ENCODE results near the gene ADO. TPM values are rescaled to one million over a fixed set of nuclear protein-coding genes. Genes with fewer than 3 reads are reported as not detected.

ADO gene
- total RNA-seq, 1 donor from 2014 or later = 52.3 TPM

DNA sequence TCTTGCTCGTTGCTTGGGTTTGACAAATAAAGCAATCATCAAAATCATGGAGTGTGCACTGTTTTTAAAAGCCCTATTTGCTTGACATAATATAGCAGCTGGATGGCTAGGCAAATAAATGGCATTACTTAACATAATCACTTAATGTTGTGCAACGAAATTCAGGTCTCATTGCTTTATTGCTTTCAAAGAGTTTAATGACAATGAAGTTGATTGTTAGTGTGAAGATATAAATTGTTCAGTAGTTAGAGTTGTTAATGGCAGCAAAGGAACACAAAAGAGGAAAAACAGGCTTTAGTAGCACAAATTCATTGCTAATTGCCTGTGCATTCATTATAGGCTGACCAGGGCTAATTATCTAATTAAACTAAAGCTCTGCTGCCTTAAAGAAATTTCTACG, 7.6 kb upstream of the ADO start:
- DNase-seq (ENCODE audit: low spot score) = no peak
- no peaks in the 10 kb centered on the region for H3K4me1 Mint-ChIP-seq (ENCODE audit: low read depth)
- H3K9me3 Mint-ChIP-seq = no peaks in the 10 kb centered on the region
- intact Hi-C loops (cut with micrococcal nuclease) = no loop called here
- H3K36me3 Mint-ChIP-seq (ENCODE audit: low read depth) = no peaks in the 10 kb centered on the region
- no peak overlapping the region for H3K4me3 Mint-ChIP-seq
- no peak overlapping the region for H3K27ac Mint-ChIP-seq
- H3K27me3 Mint-ChIP-seq (ENCODE audit: insufficient read depth) = peaks cover 49% of the 10 kb centered on the region

DNA sequence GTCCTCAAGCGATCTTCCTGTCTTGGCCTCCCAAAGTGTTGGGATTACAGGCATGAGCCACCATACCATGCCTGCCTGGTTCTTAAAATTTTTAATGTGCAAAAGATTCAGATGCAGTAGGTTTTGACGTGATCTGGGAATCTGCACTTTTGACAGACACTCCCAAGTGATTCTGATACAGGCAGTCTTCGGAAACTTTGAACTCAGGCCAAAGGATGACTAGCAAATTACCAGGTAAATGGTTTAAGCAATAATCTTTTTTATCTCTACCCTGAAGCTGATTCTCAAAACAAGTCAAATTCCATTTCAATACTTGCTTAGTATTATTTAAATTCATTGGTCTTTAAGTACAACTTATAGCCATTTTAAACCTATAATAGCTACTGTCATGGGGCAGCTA, 2.6 kb upstream of the ADO start:
- intact Hi-C loops (cut with micrococcal nuclease) = no loop called here
- Mint-ChIP-seq H3K4me1 (ENCODE audit: low read depth) (peaks cover 17% of the 10 kb centered on the region), H3K4me3 (no peak overlapping the region), H3K36me3 (ENCODE audit: low read depth) (peaks cover 10% of the 10 kb centered on the region), H3K27ac (no peak overlapping the region), H3K27me3 (ENCODE audit: insufficient read depth) (peaks cover 36% of the 10 kb centered on the region), H3K9me3 (no peaks in the 10 kb centered on the region)
- DNase-seq (ENCODE audit: low spot score) = no peak

DNA sequence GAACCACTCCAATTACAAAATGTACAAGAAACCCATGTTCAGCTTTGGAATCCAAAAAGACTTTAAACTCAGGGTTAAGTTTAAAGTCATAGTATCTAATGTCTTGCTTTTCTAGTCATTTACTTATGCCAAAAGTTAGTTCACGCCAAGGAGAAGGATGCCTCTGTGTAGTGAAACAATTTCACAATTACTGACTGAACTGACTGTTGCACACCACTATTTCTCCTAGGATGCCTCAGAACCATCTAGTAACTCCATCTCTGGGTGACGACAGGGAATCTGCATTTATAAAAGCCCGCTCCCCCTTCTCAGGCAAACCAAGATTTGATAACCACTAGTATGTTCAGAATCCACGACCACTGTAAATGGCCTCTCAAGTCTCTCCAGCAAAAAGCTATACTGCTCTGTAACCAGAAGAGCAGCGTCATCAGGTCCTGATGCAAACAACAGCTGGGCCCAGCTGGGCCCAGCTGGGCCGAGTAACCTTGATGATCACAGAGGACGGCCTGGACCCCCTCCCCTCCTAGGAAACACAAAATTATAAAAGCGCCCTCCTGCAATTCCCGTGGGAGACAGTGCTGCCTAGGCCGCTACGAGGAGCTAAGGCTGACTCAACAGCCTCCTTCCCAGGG, 680 bp upstream of the ADO start:
- Mint-ChIP-seq H3K4me3 (peak overlapping the region; percentile 89), H3K27ac (peak overlapping the region; percentile 95), H3K36me3 (ENCODE audit: low read depth) (peaks cover 28% of the 10 kb centered on the region), H3K4me1 (ENCODE audit: low read depth) (peaks cover 37% of the 10 kb centered on the region), H3K27me3 (ENCODE audit: insufficient read depth) (peaks cover 17% of the 10 kb centered on the region), H3K9me3 (no peaks in the 10 kb centered on the region)
- intact Hi-C loops (cut with micrococcal nuclease) = loop anchor here (1.0 kb wide), 7 partner anchors 12 to 329 kb away; partner anchors contain the start of genes EGR2 and NRBF2
- DNase-seq (ENCODE audit: low spot score) = no peak

DNA sequence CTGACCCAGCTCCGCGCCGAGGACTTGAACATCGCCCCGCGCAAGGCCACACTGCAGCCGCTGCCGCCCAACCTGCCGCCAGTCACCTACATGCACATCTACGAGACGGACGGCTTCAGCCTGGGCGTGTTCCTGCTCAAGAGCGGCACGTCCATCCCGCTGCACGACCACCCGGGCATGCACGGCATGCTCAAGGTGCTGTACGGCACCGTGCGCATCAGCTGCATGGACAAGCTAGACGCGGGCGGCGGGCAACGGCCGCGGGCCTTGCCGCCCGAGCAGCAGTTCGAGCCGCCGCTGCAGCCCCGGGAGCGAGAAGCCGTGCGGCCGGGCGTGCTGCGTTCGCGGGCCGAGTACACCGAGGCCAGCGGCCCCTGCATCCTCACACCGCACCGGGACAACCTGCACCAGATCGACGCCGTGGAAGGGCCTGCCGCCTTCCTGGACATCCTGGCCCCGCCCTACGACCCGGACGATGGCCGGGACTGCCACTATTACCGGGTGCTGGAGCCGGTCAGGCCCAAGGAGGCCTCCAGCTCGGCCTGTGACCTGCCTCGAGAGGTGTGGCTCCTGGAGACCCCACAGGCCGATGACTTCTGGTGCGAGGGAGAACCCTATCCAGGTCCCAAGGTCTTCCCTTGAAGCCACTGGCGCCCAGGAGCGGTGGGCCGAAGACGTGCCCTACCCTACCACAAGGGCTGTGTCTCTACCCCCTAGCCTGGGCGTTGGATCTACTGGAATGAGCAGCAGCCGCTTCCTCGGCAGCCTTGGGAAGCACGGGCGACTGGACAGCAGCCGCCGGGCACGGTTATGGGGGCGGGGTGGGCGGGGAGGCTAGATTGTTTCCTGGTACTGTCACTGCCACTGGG, 945 bp downstream of the ADO start:
- intact Hi-C loops (cut with micrococcal nuclease) = loop anchor here (1.0 kb wide), 1 partner anchor 195 kb away; no protein-coding TSS in a partner anchor
- H3K27me3 Mint-ChIP-seq (ENCODE audit: insufficient read depth) = peaks cover 3% of the 10 kb centered on the region
- H3K4me1 Mint-ChIP-seq (ENCODE audit: low read depth) = peaks cover 50% of the 10 kb centered on the region
- no peaks in the 10 kb centered on the region for H3K9me3 Mint-ChIP-seq
- H3K36me3 Mint-ChIP-seq (ENCODE audit: low read depth) = peaks cover 40% of the 10 kb centered on the region
- DNase-seq (ENCODE audit: low spot score) = no peak
- peak overlapping the region; percentile 90 for H3K4me3 Mint-ChIP-seq
- peak overlapping the region; percentile 84 for H3K27ac Mint-ChIP-seq

DNA sequence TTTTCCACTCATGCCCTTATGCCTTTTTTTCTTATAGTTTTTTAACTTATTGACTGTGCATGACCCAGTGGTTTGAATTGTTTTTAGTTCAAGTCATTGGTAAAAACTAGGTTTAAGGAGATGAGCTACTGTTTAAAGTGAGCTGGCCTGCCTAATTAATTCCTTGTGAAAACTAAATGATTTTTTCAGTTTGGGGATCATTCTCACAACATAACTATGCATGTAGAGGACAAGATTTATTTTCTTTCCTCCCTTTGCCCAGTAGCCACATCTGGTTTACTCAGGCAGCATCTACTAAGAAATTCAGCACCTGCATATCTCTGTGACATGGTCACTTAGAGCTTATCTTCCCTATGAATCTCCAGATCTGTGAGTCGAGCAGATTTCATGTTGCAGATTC, 1.7 kb downstream of the ADO start:
- Mint-ChIP-seq H3K9me3 (no peaks in the 10 kb centered on the region), H3K4me3 (peak overlapping the region; percentile 90), H3K27me3 (ENCODE audit: insufficient read depth) (peaks cover under 1% of the 10 kb centered on the region), H3K36me3 (ENCODE audit: low read depth) (peaks cover 45% of the 10 kb centered on the region), H3K27ac (peak overlapping the region; percentile 80), H3K4me1 (ENCODE audit: low read depth) (peaks cover 58% of the 10 kb centered on the region)
- no peak for DNase-seq (ENCODE audit: low spot score)
- intact Hi-C loops (cut with micrococcal nuclease) = loop anchor here (1.0 kb wide), 1 partner anchor 196 kb away; no protein-coding TSS in a partner anchor

DNA sequence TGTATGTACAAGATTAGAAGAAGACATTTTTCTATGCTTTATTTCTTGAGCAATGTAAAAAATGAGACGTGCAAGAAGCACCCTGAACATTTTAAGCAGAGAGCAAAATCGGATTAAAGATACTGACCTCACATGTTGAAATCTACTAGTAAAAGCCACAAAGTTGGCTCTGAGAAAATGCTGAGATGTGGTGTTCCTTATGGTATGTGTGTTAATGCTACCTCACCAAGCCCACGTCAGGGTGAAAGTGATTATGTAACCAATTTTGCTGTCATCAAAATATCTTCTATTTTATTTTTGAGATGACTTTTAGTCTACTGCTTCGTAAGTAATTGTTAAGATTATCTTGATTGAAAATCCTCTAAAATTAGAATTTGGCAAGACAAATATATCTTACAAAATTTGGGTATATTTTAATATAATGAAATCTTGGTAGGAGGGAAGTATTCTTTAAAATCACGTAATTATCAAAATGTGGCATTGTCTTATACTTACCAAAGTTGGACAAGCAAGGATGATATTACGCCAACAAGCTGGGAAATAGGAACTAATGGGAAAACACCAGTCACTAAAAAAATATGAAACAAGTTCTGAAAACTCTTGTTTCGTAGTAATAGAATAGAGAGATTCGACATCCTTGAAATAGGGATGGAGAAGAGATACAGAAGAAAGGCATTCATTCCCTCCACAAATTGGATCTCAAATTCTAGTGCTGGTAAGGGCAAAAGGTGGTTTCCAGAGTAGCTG, 5.8 kb downstream of the ADO start:
- no peaks in the 10 kb centered on the region for H3K9me3 Mint-ChIP-seq
- peaks cover 83% of the 10 kb centered on the region for H3K4me1 Mint-ChIP-seq (ENCODE audit: low read depth)
- H3K36me3 Mint-ChIP-seq (ENCODE audit: low read depth) = peaks cover 81% of the 10 kb centered on the region
- H3K27me3 Mint-ChIP-seq (ENCODE audit: insufficient read depth) = peaks cover 5% of the 10 kb centered on the region
- intact Hi-C loops (cut with micrococcal nuclease) = loop anchor here (5.0 to 10.0 kb wide), 3 partner anchors 376 to 906 kb away; partner anchors contain the start of gene ARID5B
- peak overlapping the region; percentile 98 for H3K4me3 Mint-ChIP-seq
- H3K27ac Mint-ChIP-seq = peak overlapping the region; percentile 94
- no peak for DNase-seq (ENCODE audit: low spot score)

DNA sequence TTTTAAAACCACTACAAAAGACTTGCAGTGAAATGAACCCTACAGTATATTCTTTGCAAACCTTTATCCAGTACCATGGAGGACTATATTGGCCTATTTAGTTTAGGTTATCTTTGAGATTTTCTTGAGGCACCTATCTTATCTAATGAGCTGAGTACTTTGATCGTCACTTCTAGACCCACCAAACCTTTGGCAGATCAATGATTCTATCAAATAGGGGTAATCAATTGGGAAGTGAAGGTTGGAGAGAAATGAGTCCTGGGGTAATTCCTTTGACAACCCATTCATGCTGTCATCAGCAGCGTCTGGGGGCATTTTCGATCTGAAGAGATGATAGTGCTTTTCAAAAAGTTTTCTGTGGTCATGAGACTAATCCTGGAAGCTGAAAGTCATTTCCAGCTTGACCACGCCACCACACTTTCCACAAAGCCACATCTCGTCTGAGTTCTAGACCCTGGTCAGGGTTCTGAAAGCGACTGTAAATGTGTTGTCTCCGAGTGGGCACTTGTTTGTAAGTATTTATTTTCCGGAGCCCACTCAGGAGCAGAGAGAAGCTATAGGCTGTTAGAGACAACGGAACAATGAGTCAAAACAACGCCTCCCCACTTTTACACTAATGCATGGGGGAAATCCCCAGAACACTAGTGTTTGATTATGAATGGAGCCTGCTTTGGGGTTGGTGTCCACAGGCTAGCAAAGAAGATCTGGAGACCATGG, 6.8 kb downstream of the ADO start:
- peak; percentile 71 for DNase-seq (ENCODE audit: low spot score)
- peaks cover 84% of the 10 kb centered on the region for H3K36me3 Mint-ChIP-seq (ENCODE audit: low read depth)
- no peaks in the 10 kb centered on the region for H3K9me3 Mint-ChIP-seq
- peaks cover 8% of the 10 kb centered on the region for H3K27me3 Mint-ChIP-seq (ENCODE audit: insufficient read depth)
- intact Hi-C loops (cut with micrococcal nuclease) = loop anchor here (1.0 to 10.0 kb wide), 18 partner anchors 32 to 907 kb away; partner anchors contain the start of genes ARID5B and NRBF2
- peaks cover 84% of the 10 kb centered on the region for H3K4me1 Mint-ChIP-seq (ENCODE audit: low read depth)
- peak overlapping the region; percentile 98 for H3K4me3 Mint-ChIP-seq
- peak overlapping the region; percentile 94 for H3K27ac Mint-ChIP-seq

DNA sequence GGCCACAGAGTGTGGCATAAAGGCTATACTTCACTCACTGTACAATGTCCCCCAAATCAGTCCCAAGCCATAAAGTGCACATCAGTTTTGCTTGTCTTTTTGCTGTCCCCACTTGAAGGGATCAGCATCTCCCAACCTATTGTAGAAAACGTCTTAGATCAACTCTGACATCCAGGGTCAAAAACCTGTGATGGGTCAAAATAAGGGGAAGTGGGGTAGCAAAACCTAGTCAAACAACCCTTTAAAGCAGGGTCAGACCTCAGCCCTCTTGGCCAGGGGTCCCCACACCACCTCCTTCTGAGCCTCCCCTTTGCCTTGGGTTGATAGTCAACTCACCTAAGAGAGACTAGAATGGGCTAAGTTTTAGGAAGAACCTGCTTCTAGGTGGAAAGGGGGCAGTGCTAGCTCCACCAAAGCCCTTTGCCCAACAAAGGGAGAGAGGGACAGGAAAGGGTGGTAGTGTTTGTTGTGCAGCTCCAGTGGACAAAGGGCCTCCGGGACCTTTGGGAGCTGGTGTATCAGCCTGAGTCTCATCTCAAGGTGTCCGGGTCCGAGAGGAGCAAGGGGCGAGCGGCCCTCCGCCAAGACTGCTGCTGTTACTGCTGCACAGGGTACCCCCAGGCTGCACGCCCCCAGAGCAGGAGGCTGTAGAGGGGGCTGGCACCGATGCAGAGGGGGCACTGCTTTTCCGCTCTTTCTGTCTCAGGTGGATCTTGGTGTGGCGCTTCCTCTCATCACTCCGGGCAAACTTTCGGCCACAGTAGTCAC, 8.3 kb downstream of the ADO start:
- no peak for DNase-seq (ENCODE audit: low spot score)
- peaks cover 69% of the 10 kb centered on the region for H3K36me3 Mint-ChIP-seq (ENCODE audit: low read depth)
- H3K4me1 Mint-ChIP-seq (ENCODE audit: low read depth) = peaks cover 80% of the 10 kb centered on the region

DNA sequence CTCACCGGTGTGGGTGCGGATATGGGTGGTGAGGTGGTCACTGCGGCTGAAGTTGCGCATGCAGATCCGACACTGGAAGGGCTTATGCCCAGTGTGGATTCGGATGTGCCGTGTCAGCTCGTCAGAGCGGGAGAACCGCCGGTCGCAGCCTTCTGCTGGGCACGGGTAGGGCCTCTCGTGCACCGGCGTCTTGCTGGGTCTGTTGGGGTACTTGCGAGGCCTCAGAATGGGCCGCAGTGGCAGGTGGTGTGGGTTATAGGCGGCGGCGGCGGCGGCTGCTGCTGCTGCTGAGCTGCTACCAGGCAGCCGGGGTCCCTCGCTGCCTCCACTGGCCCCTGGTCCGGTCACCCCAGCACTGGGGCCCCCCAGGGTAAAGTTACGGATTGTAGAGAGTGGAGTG, 8.9 kb downstream of the ADO start:
- H3K27ac Mint-ChIP-seq = peak overlapping the region; percentile 98
- no peaks in the 10 kb centered on the region for H3K9me3 Mint-ChIP-seq
- peaks cover 64% of the 10 kb centered on the region for H3K36me3 Mint-ChIP-seq (ENCODE audit: low read depth)
- no peak for DNase-seq (ENCODE audit: low spot score)
- H3K27me3 Mint-ChIP-seq (ENCODE audit: insufficient read depth) = peaks cover 14% of the 10 kb centered on the region
- peaks cover 74% of the 10 kb centered on the region for H3K4me1 Mint-ChIP-seq (ENCODE audit: low read depth)
- intact Hi-C loops (cut with micrococcal nuclease) = loop anchor here (5.0 to 10.0 kb wide), 3 partner anchors 379 to 909 kb away; partner anchors contain the start of gene ARID5B
- peak overlapping the region; percentile 98 for H3K4me3 Mint-ChIP-seq

More for the DNA sequence above, 8.3 kb downstream of the ADO start:
- Mint-ChIP-seq H3K9me3 (no peaks in the 10 kb centered on the region), H3K27ac (peak overlapping the region; percentile 94), H3K27me3 (ENCODE audit: insufficient read depth) (peaks cover 11% of the 10 kb centered on the region), H3K4me3 (peak overlapping the region; percentile 98)
- intact Hi-C loops (cut with micrococcal nuclease) = loop anchor here (5.0 to 10.0 kb wide), 3 partner anchors 378 to 908 kb away; partner anchors contain the start of gene ARID5B

DNA sequence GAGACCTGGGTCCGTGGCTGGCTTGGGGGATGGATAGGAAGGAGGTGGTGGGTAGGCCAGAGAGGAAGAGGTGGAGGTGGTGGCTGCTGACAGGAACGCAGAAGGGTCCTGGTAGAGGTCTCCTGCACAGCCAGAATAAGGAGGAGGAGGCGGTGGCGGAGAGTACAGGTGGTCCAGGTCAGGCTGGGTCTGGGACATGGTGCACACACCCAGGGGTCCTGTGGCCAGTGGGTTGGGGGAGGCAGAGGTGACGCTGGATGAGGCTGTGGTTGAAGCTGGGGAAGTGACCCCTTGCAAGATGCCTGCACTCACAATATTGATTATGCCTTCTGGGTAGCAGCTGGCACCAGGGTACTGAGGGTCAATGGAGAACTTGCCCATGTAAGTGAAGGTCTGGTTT, 9.5 kb downstream of the ADO start:
- Mint-ChIP-seq H3K27ac (peak overlapping the region; percentile 98), H3K36me3 (ENCODE audit: low read depth) (peaks cover 59% of the 10 kb centered on the region), H3K4me1 (ENCODE audit: low read depth) (peaks cover 70% of the 10 kb centered on the region), H3K27me3 (ENCODE audit: insufficient read depth) (peaks cover 15% of the 10 kb centered on the region), H3K4me3 (peak overlapping the region; percentile 98), H3K9me3 (no peaks in the 10 kb centered on the region)
- DNase-seq (ENCODE audit: low spot score) = no peak
- intact Hi-C loops (cut with micrococcal nuclease) = loop anchor here (5.0 to 10.0 kb wide), 3 partner anchors 379 to 909 kb away; partner anchors contain the start of gene ARID5B

DNA sequence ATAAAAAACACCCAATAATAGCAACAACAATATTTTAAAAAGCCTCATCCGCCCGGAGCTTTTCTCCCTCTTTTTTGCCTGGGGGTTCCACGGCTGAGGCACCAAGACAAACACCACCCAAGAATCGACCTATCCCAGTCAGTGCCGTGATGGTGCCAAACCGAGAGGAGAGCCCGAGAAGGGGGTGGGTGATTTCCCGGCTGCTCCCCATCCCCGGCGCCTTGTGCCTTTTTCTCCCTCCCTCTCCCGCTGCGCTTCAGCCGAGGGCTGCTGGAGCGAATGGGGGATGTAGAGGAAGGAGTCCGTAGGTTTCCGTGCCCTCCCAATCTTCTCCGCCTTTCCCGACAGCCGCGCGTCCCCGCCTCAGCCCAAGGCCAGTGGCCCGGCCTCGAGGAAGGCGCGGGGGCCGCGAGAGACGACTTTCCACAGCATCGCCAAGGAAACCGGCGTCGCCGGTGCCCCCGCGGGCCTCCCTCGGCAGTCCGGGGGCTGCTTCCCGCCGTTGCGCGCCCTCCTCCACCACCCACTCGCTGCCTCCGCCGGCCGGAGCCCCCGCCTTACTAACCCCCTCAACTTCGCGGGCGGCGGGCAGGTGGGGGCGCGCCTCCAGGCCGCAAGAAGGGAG, 10.3 kb downstream of the ADO start:
- Mint-ChIP-seq H3K36me3 (ENCODE audit: low read depth) (peaks cover 55% of the 10 kb centered on the region), H3K4me3 (peak overlapping the region; percentile 98), H3K27me3 (ENCODE audit: insufficient read depth) (peaks cover 24% of the 10 kb centered on the region), H3K27ac (peak overlapping the region; percentile 98), H3K9me3 (no peaks in the 10 kb centered on the region), H3K4me1 (ENCODE audit: low read depth) (peaks cover 74% of the 10 kb centered on the region)
- intact Hi-C loops (cut with micrococcal nuclease) = loop anchor here (5.0 to 10.0 kb wide), 5 partner anchors 380 to 910 kb away; partner anchors contain the start of genes ARID5B and REEP3
- no peak for DNase-seq (ENCODE audit: low spot score)
